ENCODE measurements around the gene TOX2. TPM values are rescaled to one million over a fixed set of nuclear protein-coding genes. Genes with fewer than 3 reads are reported as not detected.

Gene TOX2
- total RNA-seq, 1 experiment from 2014 or later, result 1.7 TPM

DNA sequence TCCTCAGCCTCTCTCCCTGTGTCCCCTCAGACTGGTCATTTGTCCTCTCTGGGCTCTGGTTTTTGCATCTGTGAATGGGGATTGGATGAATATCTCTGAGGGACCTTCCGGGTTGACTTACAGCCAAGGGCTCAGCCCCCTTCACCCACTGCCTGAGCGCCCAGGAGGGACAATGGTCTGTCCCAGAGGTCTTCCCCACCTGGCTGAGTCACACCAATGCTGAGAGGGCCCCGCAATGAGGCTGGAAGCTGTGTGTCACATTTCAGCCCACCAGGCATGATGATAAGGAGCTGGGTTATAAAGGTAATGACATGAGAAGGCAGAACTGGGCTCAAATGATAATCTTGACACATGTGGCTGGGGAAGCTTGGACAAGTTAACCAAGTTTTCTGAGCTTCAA is 70.5 kb downstream of the TOX2 start:
- H3K4me2 ChIP-seq (ENCODE audit: insufficient read depth, insufficient read length, low read length), result no peak overlapping the region
- H3K9me3 ChIP-seq (ENCODE audit: control insufficient read depth, low read depth, low read length), result no peaks in the 10 kb centered on the region
- H4K8ac ChIP-seq (replicated peaks; ENCODE audit: insufficient read length, low read depth, low read length), result no peak overlapping the region
- H2BK20ac ChIP-seq (ENCODE audit: low read depth, low read length, poor library complexity, severe bottlenecking), result no peak overlapping the region
- H3K9me3 Mint-ChIP-seq, result peaks cover 0 to 5% of the 10 kb centered on the region in 2 experiments; a peak in 3 of 5 replicates
- no peak for DNase-seq
- no peaks in the 10 kb centered on the region for H4K20me1 ChIP-seq (ENCODE audit: control insufficient read depth, insufficient read depth, insufficient read length)
- H3K27ac Mint-ChIP-seq, result no peak overlapping the region
- H3K4ac ChIP-seq (ENCODE audit: low read depth, low read length), result no peak overlapping the region
- no peak overlapping the region for H2BK15ac ChIP-seq (ENCODE audit: low read depth, low read length)
- no peak overlapping the region for H3K4me3 Mint-ChIP-seq
- H2AK5ac ChIP-seq (ENCODE audit: insufficient read length, low read length), result no peak overlapping the region
- H2BK120ac ChIP-seq (ENCODE audit: low read depth, low read length, poor library complexity, severe bottlenecking), result no peak overlapping the region
- H3K23me2 ChIP-seq (ENCODE audit: insufficient read length, low read depth, low read length, poor library complexity, severe bottlenecking), result no peaks in the 10 kb centered on the region
- H2BK5ac ChIP-seq (ENCODE audit: insufficient read length, low read length), result no peak overlapping the region
- H3T11ph ChIP-seq (ENCODE audit: low read length), result no peak overlapping the region
- H3K4me1 Mint-ChIP-seq, result peaks cover 0 to 10% of the 10 kb centered on the region in 2 experiments; a peak in 2 of 4 replicates
- H3K56ac ChIP-seq (ENCODE audit: insufficient read length, low read depth, low read length), result no peak overlapping the region
- no peak overlapping the region for H3K18ac ChIP-seq (ENCODE audit: insufficient read length, low read depth, low read length)
- no peaks in the 10 kb centered on the region for H3K79me1 ChIP-seq (ENCODE audit: insufficient read depth, low read depth, low read length, poor library complexity, severe bottlenecking)
- H3K79me2 ChIP-seq (ENCODE audit: insufficient read depth, low read length), result no peaks in the 10 kb centered on the region
- no peak overlapping the region for H2BK12ac ChIP-seq (ENCODE audit: insufficient read length, low read depth, low read length)
- H4K91ac ChIP-seq (ENCODE audit: insufficient read length, low read depth, low read length), result no peak overlapping the region
- no peaks in the 10 kb centered on the region; a peak in 1 of 7 replicates for H3K36me3 Mint-ChIP-seq (ENCODE audit: insufficient read depth in 1 of 3, low read depth in 3 of 3)
- H3K27me3 ChIP-seq (ENCODE audit: insufficient read depth, low read length), result no peaks in the 10 kb centered on the region
- no peak overlapping the region for H4K5ac ChIP-seq (ENCODE audit: insufficient read length, low read depth, low read length)
- no peak overlapping the region for H3K23ac ChIP-seq (ENCODE audit: insufficient read length, low read depth, low read length)
- no peaks in the 10 kb centered on the region for H3K27me3 Mint-ChIP-seq (ENCODE audit: low read depth)
- TF ChIP-seq, protein P1, sequence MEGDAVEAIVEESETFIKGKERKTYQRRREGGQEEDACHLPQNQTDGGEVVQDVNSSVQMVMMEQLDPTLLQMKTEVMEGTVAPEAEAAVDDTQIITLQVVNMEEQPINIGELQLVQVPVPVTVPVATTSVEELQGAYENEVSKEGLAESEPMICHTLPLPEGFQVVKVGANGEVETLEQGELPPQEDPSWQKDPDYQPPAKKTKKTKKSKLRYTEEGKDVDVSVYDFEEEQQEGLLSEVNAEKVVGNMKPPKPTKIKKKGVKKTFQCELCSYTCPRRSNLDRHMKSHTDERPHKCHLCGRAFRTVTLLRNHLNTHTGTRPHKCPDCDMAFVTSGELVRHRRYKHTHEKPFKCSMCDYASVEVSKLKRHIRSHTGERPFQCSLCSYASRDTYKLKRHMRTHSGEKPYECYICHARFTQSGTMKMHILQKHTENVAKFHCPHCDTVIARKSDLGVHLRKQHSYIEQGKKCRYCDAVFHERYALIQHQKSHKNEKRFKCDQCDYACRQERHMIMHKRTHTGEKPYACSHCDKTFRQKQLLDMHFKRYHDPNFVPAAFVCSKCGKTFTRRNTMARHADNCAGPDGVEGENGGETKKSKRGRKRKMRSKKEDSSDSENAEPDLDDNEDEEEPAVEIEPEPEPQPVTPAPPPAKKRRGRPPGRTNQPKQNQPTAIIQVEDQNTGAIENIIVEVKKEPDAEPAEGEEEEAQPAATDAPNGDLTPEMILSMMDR (conservative IDR thresholded peaks at IDR 0.05), result no peak
- H3K4me1 ChIP-seq (ENCODE audit: insufficient read depth, low read length), result no peaks in the 10 kb centered on the region
- no peak overlapping the region for H2AFZ ChIP-seq (ENCODE audit: low read length)
- no CpG with 5 or more reads among the region's 3 CpGs for WGBS (ENCODE audit: extremely low coverage, insufficient read length, low lambda C conversion rate)
- H3K9ac ChIP-seq (ENCODE audit: extremely low read depth, insufficient read length, low read length), result no peak overlapping the region
- no peak overlapping the region for H3K14ac ChIP-seq (ENCODE audit: insufficient read depth, low read length)
- no peak overlapping the region for H3K27ac ChIP-seq (ENCODE audit: insufficient read length, low read depth, low read length)
